ENCODE results near the gene CARMIL1.

Gene CARMIL1

DNA sequence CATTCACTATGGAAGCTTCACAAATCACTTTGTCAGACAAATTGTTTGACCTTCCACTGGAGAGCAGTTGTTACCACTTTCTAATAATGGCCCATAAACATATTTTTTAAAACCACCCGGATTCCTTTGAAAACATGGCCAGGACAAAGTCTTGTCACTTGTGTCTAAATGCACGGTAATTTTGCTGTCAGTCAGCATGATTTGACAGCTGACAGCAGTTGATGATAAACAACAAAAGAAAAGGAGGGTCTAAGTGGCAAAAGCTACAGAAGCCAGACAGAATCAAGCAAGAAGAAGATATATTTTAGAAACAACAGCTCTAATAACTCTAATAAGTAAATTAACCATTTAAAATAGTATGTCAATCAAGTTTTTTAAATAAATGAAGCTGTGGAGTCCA is 27.7 kb upstream of the CARMIL1 start:
- Histone ChIP-seq H3K9me3 (ENCODE audit: insufficient read depth, low read length) (no peaks in the 10 kb centered on the region), H3K4me1 (ENCODE audit: low read length) (peaks cover 12% of the 10 kb centered on the region), H3K27me3 (ENCODE audit: low read depth, low read length) (no peaks in the 10 kb centered on the region), H4K20me1 (ENCODE audit: insufficient read depth, low read length) (no peaks in the 10 kb centered on the region), H3K4me3 (ENCODE audit: low read length) (no peak overlapping the region), H3K27ac (ENCODE audit: low read length) (no peak overlapping the region), H3K36me3 (replicated peaks; ENCODE audit: low read depth, low read length) (no peaks in the 10 kb centered on the region), H3K79me2 (ENCODE audit: low read length) (no peaks in the 10 kb centered on the region), H3K9ac (ENCODE audit: low read length) (no peak overlapping the region), H3K4me2 (ENCODE audit: low read length) (no peak overlapping the region), H2AFZ (ENCODE audit: low read depth, low read length) (no peak overlapping the region)
- TF ChIP-seq EZH2phosphoT487 (IDR thresholded peaks at IDR 0.05; ENCODE audit: low read depth) = no peak
- TF ChIP-seq, protein P1, sequence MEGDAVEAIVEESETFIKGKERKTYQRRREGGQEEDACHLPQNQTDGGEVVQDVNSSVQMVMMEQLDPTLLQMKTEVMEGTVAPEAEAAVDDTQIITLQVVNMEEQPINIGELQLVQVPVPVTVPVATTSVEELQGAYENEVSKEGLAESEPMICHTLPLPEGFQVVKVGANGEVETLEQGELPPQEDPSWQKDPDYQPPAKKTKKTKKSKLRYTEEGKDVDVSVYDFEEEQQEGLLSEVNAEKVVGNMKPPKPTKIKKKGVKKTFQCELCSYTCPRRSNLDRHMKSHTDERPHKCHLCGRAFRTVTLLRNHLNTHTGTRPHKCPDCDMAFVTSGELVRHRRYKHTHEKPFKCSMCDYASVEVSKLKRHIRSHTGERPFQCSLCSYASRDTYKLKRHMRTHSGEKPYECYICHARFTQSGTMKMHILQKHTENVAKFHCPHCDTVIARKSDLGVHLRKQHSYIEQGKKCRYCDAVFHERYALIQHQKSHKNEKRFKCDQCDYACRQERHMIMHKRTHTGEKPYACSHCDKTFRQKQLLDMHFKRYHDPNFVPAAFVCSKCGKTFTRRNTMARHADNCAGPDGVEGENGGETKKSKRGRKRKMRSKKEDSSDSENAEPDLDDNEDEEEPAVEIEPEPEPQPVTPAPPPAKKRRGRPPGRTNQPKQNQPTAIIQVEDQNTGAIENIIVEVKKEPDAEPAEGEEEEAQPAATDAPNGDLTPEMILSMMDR (IDR thresholded peaks at IDR 0.05; ENCODE audit: low read depth, low read length) = no peak

GRCh38 chr6:25253351-25253750 is 25.8 kb upstream of the CARMIL1 start:
- Histone ChIP-seq H3K9ac (ENCODE audit: low read length) (no peak overlapping the region), H3K4me3 (ENCODE audit: low read length) (no peak overlapping the region), H2AFZ (ENCODE audit: low read depth, low read length) (no peak overlapping the region), H3K4me2 (ENCODE audit: low read length) (no peak overlapping the region), H3K4me1 (ENCODE audit: low read length) (peaks cover 12% of the 10 kb centered on the region), H4K20me1 (ENCODE audit: insufficient read depth, low read length) (no peaks in the 10 kb centered on the region), H3K27ac (ENCODE audit: low read length) (no peak overlapping the region), H3K9me3 (ENCODE audit: insufficient read depth, low read length) (no peaks in the 10 kb centered on the region), H3K79me2 (ENCODE audit: low read length) (no peaks in the 10 kb centered on the region), H3K27me3 (ENCODE audit: low read depth, low read length) (no peaks in the 10 kb centered on the region), H3K36me3 (replicated peaks; ENCODE audit: low read depth, low read length) (no peaks in the 10 kb centered on the region)
- no peak for TF ChIP-seq EZH2phosphoT487 (IDR thresholded peaks at IDR 0.05; ENCODE audit: low read depth)
- TF ChIP-seq, protein P1 (IDR thresholded peaks at IDR 0.05; ENCODE audit: low read depth, low read length) = no peak

- Histone ChIP-seq H3K36me3 (replicated peaks; ENCODE audit: low read depth, low read length) (no peaks in the 10 kb centered on the region), H3K9me3 (ENCODE audit: insufficient read depth, low read length) (no peaks in the 10 kb centered on the region), H3K79me2 (ENCODE audit: low read length) (no peaks in the 10 kb centered on the region), H3K4me3 (ENCODE audit: low read length) (no peak overlapping the region), H3K9ac (ENCODE audit: low read length) (no peak overlapping the region), H3K27me3 (ENCODE audit: low read depth, low read length) (no peaks in the 10 kb centered on the region), H4K20me1 (ENCODE audit: insufficient read depth, low read length) (no peaks in the 10 kb centered on the region), H3K4me2 (ENCODE audit: low read length) (no peak overlapping the region), H3K4me1 (ENCODE audit: low read length) (peaks cover 12% of the 10 kb centered on the region), H2AFZ (ENCODE audit: low read depth, low read length) (no peak overlapping the region), H3K27ac (ENCODE audit: low read length) (no peak overlapping the region)
- no peak for TF ChIP-seq EZH2phosphoT487 (IDR thresholded peaks at IDR 0.05; ENCODE audit: low read depth)
- TF ChIP-seq, protein P1 (IDR thresholded peaks at IDR 0.05; ENCODE audit: low read depth, low read length) = no peak
Measured at GRCh38 chr6:25254671-25255070, 24.5 kb upstream of the CARMIL1 start.

GRCh38 chr6:25257686-25258348 is 21.4 kb upstream of the CARMIL1 start:
- H3K9me3 ChIP-seq (ENCODE audit: insufficient read depth, low read length) = no peaks in the 10 kb centered on the region
- no peak overlapping the region for H3K4me2 ChIP-seq (ENCODE audit: low read length)
- no peak overlapping the region for H3K9ac ChIP-seq (ENCODE audit: low read length)
- H3K4me3 ChIP-seq (ENCODE audit: low read length) = no peak overlapping the region
- H4K20me1 ChIP-seq (ENCODE audit: insufficient read depth, low read length) = no peaks in the 10 kb centered on the region
- H3K79me2 ChIP-seq (ENCODE audit: low read length) = no peaks in the 10 kb centered on the region
- no peak overlapping the region for H3K27ac ChIP-seq (ENCODE audit: low read length)
- no peaks in the 10 kb centered on the region for H3K4me1 ChIP-seq (ENCODE audit: low read length)
- TF ChIP-seq, protein P1 (IDR thresholded peaks at IDR 0.05; ENCODE audit: low read depth, low read length) = no peak
- TF ChIP-seq EZH2phosphoT487 (IDR thresholded peaks at IDR 0.05; ENCODE audit: low read depth) = no peak
- H3K36me3 ChIP-seq (replicated peaks; ENCODE audit: low read depth, low read length) = no peaks in the 10 kb centered on the region
- H2AFZ ChIP-seq (ENCODE audit: low read depth, low read length) = no peak overlapping the region
- no peaks in the 10 kb centered on the region for H3K27me3 ChIP-seq (ENCODE audit: low read depth, low read length)
